GM04504 (cell line): ENCODE measurements around the gene ADRA2B.
"Not testable (repeated sequence)": the region's sequence is repeated elsewhere in the genome, so short reads cannot be mapped to it uniquely, and the experiment has no call there.

Experiments used
- DNase-seq: peaks from one replicate; pipeline ENCODE4 v3.0.0-alpha.2; 2012; ENCODE audit warnings: low read depth

Gene ADRA2B

GRCh38 chr2:96088340-96089335 lies 27.7 kb downstream of the ADRA2B start:
- DNase-seq: no peak

- no peak for DNase-seq
These were observed 29.2 kb downstream of the ADRA2B start for GRCh38 chr2:96087130-96087529.

- DNase-seq: no peak
These were observed 30.6 kb downstream of the ADRA2B start for GRCh38 chr2:96085541-96086355.

- DNase-seq: not testable (repeated sequence)
These were observed 31.4 kb downstream of the ADRA2B start for GRCh38 chr2:96084858-96085518.

- no peak for DNase-seq
These were observed 32.1 kb downstream of the ADRA2B start for GRCh38 chr2:96083989-96084857.

- DNase-seq: no peak
These were observed 33.1 kb downstream of the ADRA2B start for GRCh38 chr2:96083064-96083939.

GRCh38 chr2:96082211-96083063 lies 33.9 kb downstream of the ADRA2B start:
- no peak for DNase-seq

- DNase-seq: no peak
These were observed 35.3 kb downstream of the ADRA2B start for GRCh38 chr2:96081042-96081441.

- no peak for DNase-seq
These were observed 41.1 kb downstream of the ADRA2B start for GRCh38 chr2:96075199-96075771.

- DNase-seq: no peak
These were observed 42.2 kb downstream of the ADRA2B start for GRCh38 chr2:96074156-96074555.

- DNase-seq: no peak
These were observed 43.1 kb downstream of the ADRA2B start for GRCh38 chr2:96073170-96073775.

- no peak for DNase-seq
These were observed 43.6 kb downstream of the ADRA2B start for GRCh38 chr2:96072746-96073145.

- not testable (repeated sequence) for DNase-seq
These were observed 44.3 kb downstream of the ADRA2B start for GRCh38 chr2:96071977-96072491.

GRCh38 chr2:96071087-96071976 lies 45.0 kb downstream of the ADRA2B start:
- not testable (repeated sequence) for DNase-seq

- DNase-seq: not testable (repeated sequence)
These were observed 46.0 kb downstream of the ADRA2B start for GRCh38 chr2:96070351-96070750.

GRCh38 chr2:96069878-96070277 lies 46.5 kb downstream of the ADRA2B start:
- not testable (repeated sequence) for DNase-seq
